GM12878 (cell line): ENCODE measurements around the gene ANKIB1. TPM values are rescaled to one million over a fixed set of nuclear protein-coding genes. Genes with fewer than 3 reads are reported as not detected.

Experiments
- BACH1 ChIP-seq: fragments of 450-650 bp; IDR thresholded peaks from 2 replicates; pipeline ENCODE4 v1.6.1; 2017; ENCODE audit warnings: mild to moderate bottlenecking, borderline replicate concordance
- BCL11A ChIP-seq: IDR thresholded peaks from 2 replicates; pipeline ENCODE4 v1.6.1; 2011; ENCODE audit warnings: low read depth, low read length
- BHLHE40 ChIP-seq, 2 experiments: fragments of 450-650 bp in 1 of 2; IDR thresholded peaks; 2 replicates each; pipeline ENCODE4 v1.6.1; 2011 to 2017; ENCODE audit warnings: low read depth in 2 of 2, borderline replicate concordance in 1 of 2, improper control_type of control experiment in 1 of 2, low read length in 1 of 2, mild to moderate bottlenecking in 1 of 2
- CHD1 ChIP-seq: IDR thresholded peaks from 2 replicates; pipeline ENCODE4 v1.6.1; 2012; ENCODE audit warnings: low read depth, low read length, improper control_type of control experiment
- CHD4 ChIP-seq: fragments of 200-600 bp; sonication (generic); IDR thresholded peaks from 2 replicates; pipeline ENCODE4 v1.6.1; 2016; ENCODE audit warnings: mild to moderate bottlenecking
- EGR1 ChIP-seq, 2 experiments: IDR thresholded peaks; 1 replicate in 1 of 2; 2 replicates in 1 of 2; pipeline ENCODE4 v1.6.1; 2011 to 2012; ENCODE audit warnings: low read depth in 2 of 2, low read length in 2 of 2, borderline replicate concordance in 1 of 2, mild to moderate bottlenecking in 1 of 2, moderate library complexity in 1 of 2
- ELK1 ChIP-seq: IDR thresholded peaks from 2 replicates; pipeline ENCODE4 v1.6.1; 2012; ENCODE audit warnings: low read depth, low read length, improper control_type of control experiment
- EP300 ChIP-seq, 2 experiments: fragments of 150-350 bp in 1 of 2; IDR thresholded peaks; 2 replicates each; pipeline ENCODE4 v1.6.1; 2011 to 2012; ENCODE audit warnings: low read depth in 2 of 2, low read length in 2 of 2, borderline replicate concordance in 1 of 2, improper control_type of control experiment in 1 of 2, inconsistent platforms in 1 of 2; ENCODE audit not compliant: control insufficient read depth in 1 of 2
- EZH2 ChIP-seq: IDR thresholded peaks from 2 replicates; pipeline ENCODE4 v1.6.1; 2012; ENCODE audit warnings: low read depth, mild to moderate bottlenecking, control low read depth, inconsistent platforms, low read length, borderline replicate concordance; ENCODE audit not compliant: control insufficient read depth
- GABPA ChIP-seq: IDR thresholded peaks from 2 replicates; pipeline ENCODE4 v1.6.1; 2014; ENCODE audit warnings: antibody characterized with exemption, low read depth, mild to moderate bottlenecking, inconsistent platforms
- GATAD2B ChIP-seq: fragments of 450-650 bp; conservative IDR thresholded peaks from 2 replicates; pipeline ENCODE4 v1.6.1; 2017; ENCODE audit warnings: low read depth, mild to moderate bottlenecking, moderate library complexity
- IRF4 ChIP-seq: IDR thresholded peaks from 2 replicates; pipeline ENCODE4 v1.6.1; 2011; ENCODE audit warnings: low read depth, low read length
- KDM1A ChIP-seq: fragments of 200-600 bp; sonication (generic); IDR thresholded peaks from 2 replicates; pipeline ENCODE4 v1.6.1; 2016; ENCODE audit warnings: borderline replicate concordance
- MEF2B ChIP-seq: fragments of 450-650 bp; IDR thresholded peaks from 2 replicates; pipeline ENCODE4 v1.6.1; 2018; ENCODE audit warnings: mild to moderate bottlenecking, moderate library complexity; ENCODE audit not compliant: partially characterized antibody, poor library complexity, severe bottlenecking
- RAD51 ChIP-seq: fragments of 450-650 bp; IDR thresholded peaks from 2 replicates; pipeline ENCODE4 v1.6.1; 2016; ENCODE audit warnings: moderate library complexity, mild to moderate bottlenecking, inconsistent platforms
- SREBF2 ChIP-seq: IDR thresholded peaks from 2 replicates; pipeline ENCODE4 v1.6.1; 2012; ENCODE audit warnings: mild to moderate bottlenecking, low read length
- STAT1 ChIP-seq: fragments of 450-650 bp; conservative IDR thresholded peaks from 2 replicates; pipeline ENCODE4 v1.6.1; 2014; ENCODE audit warnings: antibody characterized with exemption, mild to moderate bottlenecking
- ZNF687 ChIP-seq: fragments of 450-650 bp; IDR thresholded peaks from 2 replicates; pipeline ENCODE4 v1.6.1; 2017; ENCODE audit warnings: mild to moderate bottlenecking, moderate library complexity
- polyA plus RNA-seq, 11 experiments: library from polyadenylated mRNA; depleted of rRNA in 4 of 11; unstranded in 6 of 11; stranded (reverse) in 5 of 11; fragments of >200 nt; fragmentation: Nextera tagmentation in 4 of 11; fragmentation: Illumina TruSeq in 1 of 11; extraction: Ambion mirVana in 4 of 11; extraction: Trizol in 1 of 11; gene quantifications; 1 replicate in 1 of 11; 2 replicates in 10 of 11; pipeline versions ENCODE4 v1.2.1 to v1.2.3, GENCODE V29; 2011 to 2016; ENCODE audit warnings: inconsistent platforms in 2 of 11, missing spikeins in 2 of 11, low read depth in 1 of 11
- total RNA-seq, 4 experiments: library from RNA; depleted of rRNA in 3 of 4; stranded (reverse); fragments of >200 nt in 3 of 4; fragmentation: Illumina TruSeq in 1 of 4; extraction: Trizol in 1 of 4; gene quantifications; 2 replicates each; pipeline versions ENCODE4 v1.2.1 to v1.2.3, GENCODE V29; 2013 to 2021
- TF ChIP-seq, protein P1 (sequence below): fragments of 450-650 bp; IDR thresholded peaks from 2 replicates; pipeline ENCODE4 v1.6.1; 2018; ENCODE audit warnings: borderline replicate concordance, mild to moderate bottlenecking; ENCODE audit not compliant: partially characterized antibody

Gene ANKIB1
- total and polyA plus RNA-seq, 10 of the 15 experiments (the other 5 are each of a cell fraction or from before 2014, with no cell fraction given), result 9.0 to 54.0 (median 21.9) TPM

GRCh38 chr7:92447345-92448204 is 201.8 kb downstream of the ANKIB1 start, which contains the start of gene GATAD1 (continued):
- TF ChIP-seq, protein P1, sequence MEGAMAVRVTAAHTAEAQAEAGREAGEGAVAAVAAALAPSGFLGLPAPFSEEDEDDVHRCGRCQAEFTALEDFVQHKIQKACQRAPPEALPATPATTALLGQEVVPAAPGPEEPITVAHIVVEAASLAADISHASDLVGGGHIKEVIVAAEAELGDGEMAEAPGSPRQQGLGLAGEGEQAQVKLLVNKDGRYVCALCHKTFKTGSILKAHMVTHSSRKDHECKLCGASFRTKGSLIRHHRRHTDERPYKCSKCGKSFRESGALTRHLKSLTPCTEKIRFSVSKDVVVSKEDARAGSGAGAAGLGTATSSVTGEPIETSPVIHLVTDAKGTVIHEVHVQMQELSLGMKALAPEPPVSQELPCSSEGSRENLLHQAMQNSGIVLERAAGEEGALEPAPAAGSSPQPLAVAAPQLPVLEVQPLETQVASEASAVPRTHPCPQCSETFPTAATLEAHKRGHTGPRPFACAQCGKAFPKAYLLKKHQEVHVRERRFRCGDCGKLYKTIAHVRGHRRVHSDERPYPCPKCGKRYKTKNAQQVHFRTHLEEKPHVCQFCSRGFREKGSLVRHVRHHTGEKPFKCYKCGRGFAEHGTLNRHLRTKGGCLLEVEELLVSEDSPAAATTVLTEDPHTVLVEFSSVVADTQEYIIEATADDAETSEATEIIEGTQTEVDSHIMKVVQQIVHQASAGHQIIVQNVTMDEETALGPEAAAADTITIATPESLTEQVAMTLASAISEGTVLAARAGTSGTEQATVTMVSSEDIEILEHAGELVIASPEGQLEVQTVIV, result peak; percentile 66
- no peak for TF ChIP-seq BCL11A
- no peak for TF ChIP-seq ZNF687
- TF ChIP-seq IRF4, result no peak
- TF ChIP-seq GATAD2B, result peak; percentile 79; the same call in 1 of the 2 replicates
- no peak for TF ChIP-seq KDM1A
- peak; percentile 60 for TF ChIP-seq RAD51
- TF ChIP-seq CHD1, result no peak
- TF ChIP-seq STAT1, result 0 out of 2 replicates have a peak, but pooled peaks have one; percentile 20
- no peak for TF ChIP-seq EP300 (IDR thresholded peaks at IDR 0.05; ENCODE audit: borderline replicate concordance in 1 of 2, control insufficient read depth in 1 of 2, low read depth in 2 of 2, low read length in 2 of 2)
- peak; percentile 90 for TF ChIP-seq GABPA
- TF ChIP-seq EGR1 (IDR thresholded peaks at IDR 0.05; ENCODE audit: borderline replicate concordance in 1 of 2, low read depth in 2 of 2, low read length in 2 of 2), result peak in 1 of 2 experiments; percentile 58; a peak in 1 of 3 replicates
- no peak for TF ChIP-seq MEF2B
- no peak for TF ChIP-seq CHD4
- TF ChIP-seq BHLHE40 (IDR thresholded peaks at IDR 0.05; ENCODE audit: borderline replicate concordance in 1 of 2, low read depth in 2 of 2, low read length in 1 of 2), result peak; percentile 17 to 51; a peak in 2 of 4 replicates
- TF ChIP-seq ELK1, result peak; percentile 92
- TF ChIP-seq BACH1, result no peak; the same call in 1 of the 2 replicates
- 0 out of 2 replicates have a peak, but pooled peaks have one; percentile 47 for TF ChIP-seq SREBF2
- no peak for TF ChIP-seq EZH2
